GM18951 (cell line): ENCODE measurements around the gene CDKAL1.

Source experiments
- POLR2A ChIP-seq: IDR thresholded peaks from 4 replicates; pipeline ENCODE4 v1.6.1; 2011; ENCODE audit warnings: mild to moderate bottlenecking; ENCODE audit not compliant: insufficient read length, insufficient read depth; ENCODE audit errors: extremely low read depth
- in situ Hi-C: fragments of 300-500 bp; cut with MboI; formaldehyde crosslinking; loops from one replicate; pipeline ENCODE4 v1.12.0; 2022; ENCODE audit warnings: low sequenced_read_pairs, mixed read lengths, inconsistent platforms; ENCODE audit not compliant: unreplicated experiment

CDKAL1 gene

GRCh38 chr6:21147995-21148394 lies 613.7 kb downstream of the CDKAL1 start:
- TF ChIP-seq POLR2A, result no peak

DNA sequence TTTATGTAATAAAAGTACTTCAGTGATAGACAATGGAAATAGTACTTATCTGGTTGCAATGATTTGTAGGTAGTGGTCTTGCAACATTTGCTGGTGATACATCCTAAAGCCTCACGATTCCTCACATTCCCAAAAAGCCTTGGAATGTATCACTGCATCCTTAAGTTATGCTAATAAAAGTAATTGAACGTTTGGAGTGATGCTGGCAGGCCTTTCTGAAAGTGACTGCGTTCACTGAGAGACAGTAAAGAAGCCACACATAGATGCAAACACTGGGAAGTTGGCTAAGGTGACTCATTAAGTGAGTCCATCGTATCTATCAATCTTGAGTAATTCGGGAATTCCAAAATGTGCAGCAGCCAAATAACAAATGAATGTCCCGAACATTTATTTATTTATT lies 615.2 kb downstream of the CDKAL1 start:
- no peak for TF ChIP-seq POLR2A
- in situ Hi-C loops, result no loop called here

More at GRCh38 chr6:21147995-21148394, 613.7 kb downstream of the CDKAL1 start:
- in situ Hi-C loops, result no loop called here

- in situ Hi-C loops, result no loop called here
Observed at GRCh38 chr6:21150667-21151066, 616.4 kb downstream of the CDKAL1 start.

GRCh38 chr6:21151119-21151518 lies 616.9 kb downstream of the CDKAL1 start:
- no peak for TF ChIP-seq POLR2A
- in situ Hi-C loops, result no loop called here

More at GRCh38 chr6:21150667-21151066, 616.4 kb downstream of the CDKAL1 start:
- no peak for TF ChIP-seq POLR2A

- TF ChIP-seq POLR2A, result no peak
- in situ Hi-C loops, result no loop called here
Observed at GRCh38 chr6:21151530-21151929, 617.3 kb downstream of the CDKAL1 start.

DNA sequence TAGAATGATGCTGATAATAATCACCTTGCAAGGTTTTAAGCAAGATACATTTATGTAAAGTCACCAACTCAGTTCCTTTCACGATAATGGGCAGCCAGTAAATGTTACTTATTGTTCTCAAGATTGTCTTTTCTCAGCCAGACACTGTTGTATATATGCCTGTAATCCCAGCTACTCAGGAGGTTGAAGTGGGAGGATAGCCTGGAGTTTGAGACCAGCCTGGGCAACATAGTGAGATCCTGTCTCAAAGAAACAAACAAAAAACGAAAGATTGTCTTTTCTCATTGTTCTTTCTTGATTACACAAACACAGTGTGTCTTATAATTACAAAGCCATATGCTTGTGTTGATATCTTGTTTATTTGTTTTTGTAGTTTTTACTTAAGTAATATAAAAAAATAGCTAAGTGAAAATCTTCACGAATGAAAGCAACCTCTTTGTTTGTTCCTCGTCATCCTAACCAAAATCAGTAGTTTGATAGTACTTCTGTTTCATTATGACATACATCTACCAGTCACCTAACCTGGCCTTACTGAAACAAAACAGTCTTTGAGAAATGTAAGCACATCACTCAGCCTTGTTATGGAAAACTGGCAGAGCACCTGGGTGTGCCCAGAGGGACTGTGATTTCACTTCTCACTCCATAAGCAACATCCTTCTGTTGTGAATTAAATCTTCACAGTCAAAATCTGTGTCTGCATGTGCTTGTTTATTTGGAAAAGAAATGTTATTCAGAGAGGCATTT lies 623.1 kb downstream of the CDKAL1 start:
- in situ Hi-C loops, result no loop called here
- no peak for TF ChIP-seq POLR2A

GRCh38 chr6:21158149-21158548 lies 623.9 kb downstream of the CDKAL1 start:
- no peak for TF ChIP-seq POLR2A
- in situ Hi-C loops, result no loop called here

DNA sequence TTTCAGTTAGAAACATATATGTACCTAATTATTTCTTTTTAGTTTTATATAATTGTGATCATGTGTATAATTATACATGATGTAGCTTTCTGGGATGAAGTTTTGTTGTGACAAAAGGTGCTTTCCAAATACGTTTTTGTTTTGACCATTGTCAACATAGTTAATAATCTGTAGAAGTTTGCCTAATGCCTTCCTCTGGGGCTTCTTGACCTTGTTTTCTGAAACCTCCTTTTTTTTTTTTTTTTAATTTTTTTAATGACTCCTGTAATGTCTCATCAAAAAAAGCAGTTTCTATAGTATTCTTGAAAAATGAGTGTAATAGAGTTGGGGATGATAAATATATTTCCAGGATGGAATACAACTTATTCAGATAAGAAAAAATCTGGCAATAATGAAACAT lies 624.6 kb downstream of the CDKAL1 start:
- TF ChIP-seq POLR2A, result no peak
- in situ Hi-C loops, result no loop called here

- in situ Hi-C loops, result no loop called here
- no peak for TF ChIP-seq POLR2A
Observed at GRCh38 chr6:21159465-21159864, 625.2 kb downstream of the CDKAL1 start.

- TF ChIP-seq POLR2A, result no peak
- in situ Hi-C loops, result no loop called here
Observed at GRCh38 chr6:21161707-21162106, 627.5 kb downstream of the CDKAL1 start.

GRCh38 chr6:21163110-21163837 lies 629.0 kb downstream of the CDKAL1 start:
- in situ Hi-C loops, result no loop called here
- no peak for TF ChIP-seq POLR2A

GRCh38 chr6:21163838-21164180 lies 629.6 kb downstream of the CDKAL1 start:
- no peak for TF ChIP-seq POLR2A
- in situ Hi-C loops, result no loop called here

DNA sequence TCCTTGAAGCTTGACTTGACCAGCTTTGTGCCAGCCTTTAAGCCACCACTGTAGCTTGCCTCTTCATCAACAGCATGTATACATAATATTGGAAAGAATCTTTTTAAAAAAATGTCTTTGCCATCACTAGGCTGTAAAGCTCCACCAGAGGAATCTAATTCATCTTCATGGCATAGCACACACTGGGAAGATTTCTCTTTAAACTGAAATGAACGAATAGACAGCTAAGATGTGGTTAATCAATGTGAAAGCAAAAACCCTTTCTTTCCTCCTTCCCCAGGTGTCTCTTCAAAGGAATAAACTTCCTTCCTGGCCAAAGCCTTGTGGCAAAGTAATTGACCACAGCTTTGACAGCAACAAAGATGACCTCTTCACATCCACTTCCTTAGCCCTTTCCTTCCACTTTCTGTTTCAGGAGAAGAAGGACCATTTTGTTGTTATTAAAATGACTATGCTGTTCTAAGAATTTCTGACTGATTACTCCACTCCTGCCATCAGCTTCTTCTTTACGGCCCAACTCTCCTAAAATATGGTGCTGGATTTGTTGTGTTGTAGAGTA lies 630.6 kb downstream of the CDKAL1 start:
- TF ChIP-seq POLR2A, result no peak
- in situ Hi-C loops, result no loop called here

DNA sequence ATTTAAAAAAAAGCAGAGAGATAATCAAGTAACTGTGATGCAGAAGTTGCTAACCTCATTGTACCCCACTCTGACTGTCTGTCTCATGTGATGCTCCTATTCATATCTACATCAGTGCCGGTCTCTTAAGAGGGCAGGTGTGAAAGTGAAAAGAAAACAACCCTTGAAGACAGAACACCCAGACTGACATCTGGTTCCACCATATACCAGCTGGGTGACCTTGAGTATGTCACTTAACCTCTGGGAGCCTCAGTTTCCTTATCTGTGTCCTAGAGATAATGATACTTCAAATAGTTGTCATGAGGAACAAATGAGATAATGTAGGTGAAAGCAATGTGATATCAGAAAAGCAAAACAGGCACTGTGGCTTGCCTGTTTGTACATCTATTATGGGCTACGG lies 632.5 kb downstream of the CDKAL1 start:
- TF ChIP-seq POLR2A, result no peak
- in situ Hi-C loops, result no loop called here

DNA sequence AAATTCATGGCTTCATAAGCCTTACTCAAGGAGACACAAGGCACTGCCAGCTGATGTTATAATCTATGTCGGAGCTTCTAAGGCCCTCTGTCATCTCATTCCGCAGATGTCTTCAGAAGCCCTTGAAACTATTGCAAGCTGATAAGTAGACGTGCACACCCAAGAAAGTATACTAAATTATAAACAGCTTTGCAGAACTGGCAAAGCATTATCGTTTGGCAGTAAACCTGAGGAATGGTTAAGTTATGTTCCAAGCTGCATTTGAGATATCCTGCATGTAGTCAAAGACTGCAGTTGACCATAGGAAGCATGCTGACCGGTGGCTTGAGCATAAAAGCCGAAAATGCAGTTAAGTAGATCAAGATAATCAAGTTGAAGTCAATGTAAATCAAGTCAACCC lies 633.5 kb downstream of the CDKAL1 start:
- no peak for TF ChIP-seq POLR2A
- in situ Hi-C loops, result no loop called here
